Neural cell (in vitro differentiated cells): ENCODE measurements around the gene SLC25A45.

ENCODE experiments used
- EP300 ChIP-seq: fragments of 450-650 bp; conservative IDR thresholded peaks from 2 replicates; pipeline ENCODE4 v1.6.1; 2014; ENCODE audit warnings: antibody characterized with exemption, mild to moderate bottlenecking, moderate library complexity; ENCODE audit not compliant: poor library complexity, severe bottlenecking
- EZH2 ChIP-seq: fragments of 200-600, 300-800 bp; shearing (Covaris generic), sonication (generic); IDR thresholded peaks from 2 replicates; pipeline ENCODE4 v1.6.1; 2014; ENCODE audit warnings: antibody characterized with exemption, low read length, borderline replicate concordance, mild to moderate bottlenecking; ENCODE audit not compliant: insufficient read depth, poor library complexity, severe bottlenecking
- MXI1 ChIP-seq: fragments of 450-650 bp; conservative IDR thresholded peaks from 2 replicates; pipeline ENCODE4 v1.6.1; 2014; ENCODE audit warnings: antibody characterized with exemption, mild to moderate bottlenecking; ENCODE audit not compliant: poor library complexity, severe bottlenecking
- POLR2AphosphoS5 ChIP-seq: IDR thresholded peaks from 2 replicates; pipeline ENCODE4 v1.6.1; 2012
- RAD21 ChIP-seq: fragments of 450-650 bp; conservative IDR thresholded peaks from 2 replicates; pipeline ENCODE4 v1.6.1; 2014; ENCODE audit warnings: antibody characterized with exemption, mild to moderate bottlenecking, moderate library complexity
- SMC3 ChIP-seq: fragments of 450-650 bp; conservative IDR thresholded peaks from 2 replicates; pipeline ENCODE4 v1.6.1; 2014; ENCODE audit warnings: antibody characterized with exemption, mild to moderate bottlenecking, moderate library complexity; ENCODE audit not compliant: poor library complexity
- TAF1 ChIP-seq: IDR thresholded peaks from 2 replicates; pipeline ENCODE4 v1.6.1; 2012; ENCODE audit warnings: low read depth
- TF ChIP-seq, protein P1 (sequence below): fragments of 450-650 bp; IDR thresholded peaks from 2 replicates; pipeline ENCODE4 v1.5.1; 2014; ENCODE audit warnings: antibody characterized with exemption, mild to moderate bottlenecking, moderate library complexity; ENCODE audit not compliant: poor library complexity, severe bottlenecking

GRCh38 chr11:65402790-65403189, 20.3 kb upstream of the SLC25A45 start:
- TF ChIP-seq, protein P1, sequence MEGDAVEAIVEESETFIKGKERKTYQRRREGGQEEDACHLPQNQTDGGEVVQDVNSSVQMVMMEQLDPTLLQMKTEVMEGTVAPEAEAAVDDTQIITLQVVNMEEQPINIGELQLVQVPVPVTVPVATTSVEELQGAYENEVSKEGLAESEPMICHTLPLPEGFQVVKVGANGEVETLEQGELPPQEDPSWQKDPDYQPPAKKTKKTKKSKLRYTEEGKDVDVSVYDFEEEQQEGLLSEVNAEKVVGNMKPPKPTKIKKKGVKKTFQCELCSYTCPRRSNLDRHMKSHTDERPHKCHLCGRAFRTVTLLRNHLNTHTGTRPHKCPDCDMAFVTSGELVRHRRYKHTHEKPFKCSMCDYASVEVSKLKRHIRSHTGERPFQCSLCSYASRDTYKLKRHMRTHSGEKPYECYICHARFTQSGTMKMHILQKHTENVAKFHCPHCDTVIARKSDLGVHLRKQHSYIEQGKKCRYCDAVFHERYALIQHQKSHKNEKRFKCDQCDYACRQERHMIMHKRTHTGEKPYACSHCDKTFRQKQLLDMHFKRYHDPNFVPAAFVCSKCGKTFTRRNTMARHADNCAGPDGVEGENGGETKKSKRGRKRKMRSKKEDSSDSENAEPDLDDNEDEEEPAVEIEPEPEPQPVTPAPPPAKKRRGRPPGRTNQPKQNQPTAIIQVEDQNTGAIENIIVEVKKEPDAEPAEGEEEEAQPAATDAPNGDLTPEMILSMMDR, result no peak
- no peak for TF ChIP-seq EZH2
- no peak for TF ChIP-seq MXI1
- no peak for TF ChIP-seq EP300
- TF ChIP-seq POLR2AphosphoS5, result no peak
- TF ChIP-seq RAD21, result no peak
- no peak for TF ChIP-seq SMC3
- TF ChIP-seq TAF1, result no peak
